ENCODE results near the gene WIPI1.

WIPI1 gene

DNA sequence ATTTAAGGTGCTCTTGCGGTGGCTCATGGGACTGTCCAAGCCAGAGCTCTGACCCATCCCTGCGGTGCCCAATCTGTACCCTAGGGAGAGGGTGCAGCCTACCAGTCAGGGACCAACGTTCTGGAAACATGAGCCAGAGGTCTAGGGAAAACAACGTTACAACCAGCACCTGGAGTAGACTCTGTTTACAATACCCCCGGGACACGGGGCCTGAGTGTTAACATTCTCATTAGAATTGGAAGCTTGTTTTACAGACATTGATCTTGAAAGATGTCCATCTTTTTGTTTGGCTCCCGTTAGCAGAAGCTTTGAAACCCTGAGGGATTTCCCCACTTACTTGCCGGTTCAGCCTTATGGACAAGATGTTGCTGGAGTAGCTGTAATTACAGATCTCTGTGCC, 6.9 kb downstream of the WIPI1 start:
- Histone ChIP-seq H3K4me3 (ENCODE audit: low read depth in 1 of 2, low read length in 1 of 2) (no peak overlapping the region), H3K27me3 (no peaks in the 10 kb centered on the region), H3K9me3 (no peaks in the 10 kb centered on the region), H3K4me1 (ENCODE audit: control insufficient read depth in 1 of 2, insufficient read depth in 1 of 2, low read depth in 1 of 2, low read length in 1 of 2) (peaks cover 35 to 36% of the 10 kb centered on the region in 2 experiments), H3K27ac (no peak overlapping the region), H3K36me3 (peaks cover 71% of the 10 kb centered on the region)
- TF ChIP-seq, protein P1, sequence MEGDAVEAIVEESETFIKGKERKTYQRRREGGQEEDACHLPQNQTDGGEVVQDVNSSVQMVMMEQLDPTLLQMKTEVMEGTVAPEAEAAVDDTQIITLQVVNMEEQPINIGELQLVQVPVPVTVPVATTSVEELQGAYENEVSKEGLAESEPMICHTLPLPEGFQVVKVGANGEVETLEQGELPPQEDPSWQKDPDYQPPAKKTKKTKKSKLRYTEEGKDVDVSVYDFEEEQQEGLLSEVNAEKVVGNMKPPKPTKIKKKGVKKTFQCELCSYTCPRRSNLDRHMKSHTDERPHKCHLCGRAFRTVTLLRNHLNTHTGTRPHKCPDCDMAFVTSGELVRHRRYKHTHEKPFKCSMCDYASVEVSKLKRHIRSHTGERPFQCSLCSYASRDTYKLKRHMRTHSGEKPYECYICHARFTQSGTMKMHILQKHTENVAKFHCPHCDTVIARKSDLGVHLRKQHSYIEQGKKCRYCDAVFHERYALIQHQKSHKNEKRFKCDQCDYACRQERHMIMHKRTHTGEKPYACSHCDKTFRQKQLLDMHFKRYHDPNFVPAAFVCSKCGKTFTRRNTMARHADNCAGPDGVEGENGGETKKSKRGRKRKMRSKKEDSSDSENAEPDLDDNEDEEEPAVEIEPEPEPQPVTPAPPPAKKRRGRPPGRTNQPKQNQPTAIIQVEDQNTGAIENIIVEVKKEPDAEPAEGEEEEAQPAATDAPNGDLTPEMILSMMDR (IDR thresholded peaks at IDR 0.05), result no peak

DNA sequence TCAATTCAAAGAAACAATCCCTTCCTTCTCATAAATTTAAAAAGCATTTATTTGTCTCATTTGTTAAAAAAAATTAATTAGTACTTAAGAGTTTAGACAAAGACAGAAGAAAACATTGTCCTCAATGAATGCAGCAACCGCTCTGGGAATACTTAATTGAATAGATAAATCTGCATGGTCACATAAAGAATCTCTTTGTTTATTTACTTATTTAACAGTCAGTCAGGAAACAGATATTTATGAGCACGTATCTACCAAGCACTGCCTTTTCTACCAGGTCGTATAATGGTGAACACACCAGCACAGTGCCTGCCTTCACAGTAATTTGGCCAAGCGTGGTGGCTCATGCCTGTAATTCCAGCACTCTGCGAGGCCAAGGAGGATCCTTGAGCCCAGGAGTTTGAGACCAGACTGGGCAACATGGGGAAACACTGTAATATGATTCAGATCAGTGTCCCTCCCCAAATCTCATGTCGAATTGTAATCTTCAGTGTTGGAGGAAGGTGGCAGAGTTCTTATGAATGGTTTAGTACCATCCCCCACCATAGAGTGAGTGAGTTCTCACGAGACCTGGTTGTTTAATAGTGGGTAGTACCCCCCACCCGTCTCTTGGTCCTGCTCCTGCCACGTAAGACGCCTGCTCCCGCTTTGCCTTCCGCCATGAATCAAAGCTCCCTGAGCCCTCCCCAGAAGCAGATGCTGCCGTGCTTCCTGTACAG, 8.1 kb downstream of the WIPI1 start:
- TF ChIP-seq, protein P1 (IDR thresholded peaks at IDR 0.05), result no peak
- H3K4me3 ChIP-seq (ENCODE audit: low read depth in 1 of 2, low read length in 1 of 2), result no peak overlapping the region
- H3K27me3 ChIP-seq, result no peaks in the 10 kb centered on the region

DNA sequence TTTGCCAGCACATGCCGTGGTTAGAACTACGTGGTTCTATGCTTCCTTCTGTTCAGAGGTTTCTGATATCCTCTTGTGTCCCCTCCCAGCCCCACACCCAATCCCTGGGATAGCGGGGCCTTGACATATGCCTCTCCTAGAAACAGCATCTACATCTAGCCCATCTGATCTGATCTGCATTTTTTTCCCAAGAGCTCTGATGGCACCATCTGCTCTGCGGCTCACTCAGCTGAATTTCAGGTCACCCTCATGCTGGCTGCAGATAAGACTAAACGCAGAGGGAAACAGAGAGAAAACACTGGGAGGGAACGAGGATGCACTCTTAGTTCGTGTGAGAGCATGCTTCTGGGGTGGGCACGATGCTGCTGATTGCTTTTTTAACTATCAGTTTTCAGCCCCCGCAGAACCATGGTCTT, 10.7 kb downstream of the WIPI1 start:
- H3K27me3 ChIP-seq, result no peaks in the 10 kb centered on the region
- H3K9me3 ChIP-seq, result no peaks in the 10 kb centered on the region
- no peak overlapping the region for H3K4me3 ChIP-seq (ENCODE audit: low read depth in 1 of 2, low read length in 1 of 2)
- TF ChIP-seq, protein P1 (IDR thresholded peaks at IDR 0.05), result no peak
- H3K27ac ChIP-seq, result no peak overlapping the region
- H3K4me1 ChIP-seq (ENCODE audit: control insufficient read depth in 1 of 2, insufficient read depth in 1 of 2, low read depth in 1 of 2, low read length in 1 of 2), result peaks cover 16 to 23% of the 10 kb centered on the region in 2 experiments
- peaks cover 91% of the 10 kb centered on the region for H3K36me3 ChIP-seq

More for the DNA sequence above, 8.1 kb downstream of the WIPI1 start:
- H3K36me3 ChIP-seq, result peaks cover 82% of the 10 kb centered on the region
- peaks cover 22 to 24% of the 10 kb centered on the region in 2 experiments for H3K4me1 ChIP-seq (ENCODE audit: control insufficient read depth in 1 of 2, insufficient read depth in 1 of 2, low read depth in 1 of 2, low read length in 1 of 2)
- no peaks in the 10 kb centered on the region for H3K9me3 ChIP-seq
- no peak overlapping the region for H3K27ac ChIP-seq

DNA sequence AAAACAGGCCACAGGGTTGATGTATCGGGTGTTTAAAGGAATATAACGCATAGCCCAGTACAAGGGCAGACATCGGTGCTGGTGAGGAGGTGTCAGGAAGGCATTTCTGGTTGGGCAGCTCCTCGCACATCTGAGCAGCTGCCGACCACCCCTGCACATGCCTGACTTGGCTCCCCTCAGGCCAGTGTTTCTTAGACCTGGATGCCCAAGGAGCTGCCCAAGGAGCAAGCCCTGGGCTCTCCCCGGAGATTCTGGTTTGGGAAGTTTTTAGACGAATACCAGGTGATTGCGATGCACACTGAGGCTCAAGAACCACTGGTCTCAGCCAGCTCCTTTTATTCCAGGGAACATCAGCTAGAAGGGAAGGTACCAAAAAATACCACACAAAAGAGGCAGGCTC, 11.6 kb downstream of the WIPI1 start:
- H3K36me3 ChIP-seq, result peaks cover 81% of the 10 kb centered on the region
- TF ChIP-seq, protein P1 (IDR thresholded peaks at IDR 0.05), result no peak
- H3K4me1 ChIP-seq (ENCODE audit: control insufficient read depth in 1 of 2, insufficient read depth in 1 of 2, low read depth in 1 of 2, low read length in 1 of 2), result peaks cover 24 to 31% of the 10 kb centered on the region in 2 experiments
- H3K27ac ChIP-seq, result peak overlapping the region; percentile 41
- no peaks in the 10 kb centered on the region for H3K9me3 ChIP-seq
- H3K27me3 ChIP-seq, result no peaks in the 10 kb centered on the region
- no peak overlapping the region for H3K4me3 ChIP-seq (ENCODE audit: low read depth in 1 of 2, low read length in 1 of 2)

DNA sequence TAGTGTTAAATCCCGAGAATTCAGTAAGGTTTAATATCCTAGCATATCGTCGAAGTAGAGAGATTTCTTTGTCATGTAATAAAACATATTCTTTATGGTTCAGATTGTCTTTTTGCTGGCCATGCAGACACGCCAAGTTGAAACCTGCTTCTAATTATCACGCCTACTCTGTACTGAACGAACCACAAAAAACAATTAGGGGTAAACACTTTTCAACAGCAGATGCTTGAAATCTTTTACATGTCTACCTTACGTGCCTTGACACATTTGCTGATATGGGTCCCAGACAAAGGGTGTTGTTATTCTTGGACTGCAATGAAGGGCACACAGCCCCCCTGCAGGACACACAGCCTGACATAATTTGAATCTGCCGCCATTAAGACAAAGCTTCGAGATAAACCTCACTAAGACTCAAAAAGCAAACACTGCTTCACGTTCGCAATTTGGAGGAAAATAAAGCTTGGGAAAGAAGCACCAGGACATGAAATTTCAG, 13.3 kb downstream of the WIPI1 start:
- Histone ChIP-seq H3K9me3 (no peaks in the 10 kb centered on the region), H3K36me3 (peaks cover 65% of the 10 kb centered on the region), H3K27ac (peak overlapping the region; percentile 86), H3K27me3 (no peaks in the 10 kb centered on the region), H3K4me3 (ENCODE audit: low read depth in 1 of 2, low read length in 1 of 2) (no peak overlapping the region), H3K4me1 (ENCODE audit: control insufficient read depth in 1 of 2, insufficient read depth in 1 of 2, low read depth in 1 of 2, low read length in 1 of 2) (peaks cover 41 to 47% of the 10 kb centered on the region in 2 experiments)
- TF ChIP-seq, protein P1 (IDR thresholded peaks at IDR 0.05), result no peak
